Nephron (organoid): ENCODE data around the gene CDH13.
A peak's percentile ranks its signal among the peaks of the same experiment; 100 is the strongest.

ENCODE experiments used
- H3K27ac Mint-ChIP-seq, 3 experiments: 2 replicates each; pipeline ENCODE4 v1.8.0; 2020; ENCODE audit warnings: mixed read lengths in 3 of 3, mild to moderate bottlenecking in 2 of 3, moderate library complexity in 1 of 3
- H3K27me3 Mint-ChIP-seq: 2 replicates; pipeline ENCODE4 v1.8.0; 2021; ENCODE audit warnings: low read depth, mild to moderate bottlenecking, moderate library complexity, mixed read lengths
- H3K36me3 Mint-ChIP-seq: 2 replicates; pipeline ENCODE4 v1.8.0; 2020; ENCODE audit warnings: low read depth, mixed read lengths
- H3K4me1 Mint-ChIP-seq: 2 replicates; pipeline ENCODE4 v1.8.0; 2020; ENCODE audit warnings: mixed read lengths
- H3K4me3 Mint-ChIP-seq, 3 experiments: 2 replicates each; pipeline ENCODE4 v1.8.0; 2020; ENCODE audit warnings: mild to moderate bottlenecking in 3 of 3, mixed read lengths in 3 of 3, moderate library complexity in 2 of 3
- H3K9me3 Mint-ChIP-seq: 2 replicates; pipeline ENCODE4 v1.8.0; 2020; ENCODE audit warnings: mixed read lengths
- TF ChIP-seq, protein P1 (sequence below), 3 experiments: fragments of 200-600 bp; sonication (generic); IDR thresholded peaks; one replicate each; pipeline ENCODE4 v1.5.0; 2021; ENCODE audit warnings: antibody characterized with exemption in 3 of 3; ENCODE audit not compliant: unreplicated experiment in 3 of 3

CDH13 gene

GRCh38 chr16:83603723-83604570 is 977.2 kb downstream of the CDH13 start:
- no peaks in the 10 kb centered on the region for H3K9me3 Mint-ChIP-seq
- TF ChIP-seq, protein P1, sequence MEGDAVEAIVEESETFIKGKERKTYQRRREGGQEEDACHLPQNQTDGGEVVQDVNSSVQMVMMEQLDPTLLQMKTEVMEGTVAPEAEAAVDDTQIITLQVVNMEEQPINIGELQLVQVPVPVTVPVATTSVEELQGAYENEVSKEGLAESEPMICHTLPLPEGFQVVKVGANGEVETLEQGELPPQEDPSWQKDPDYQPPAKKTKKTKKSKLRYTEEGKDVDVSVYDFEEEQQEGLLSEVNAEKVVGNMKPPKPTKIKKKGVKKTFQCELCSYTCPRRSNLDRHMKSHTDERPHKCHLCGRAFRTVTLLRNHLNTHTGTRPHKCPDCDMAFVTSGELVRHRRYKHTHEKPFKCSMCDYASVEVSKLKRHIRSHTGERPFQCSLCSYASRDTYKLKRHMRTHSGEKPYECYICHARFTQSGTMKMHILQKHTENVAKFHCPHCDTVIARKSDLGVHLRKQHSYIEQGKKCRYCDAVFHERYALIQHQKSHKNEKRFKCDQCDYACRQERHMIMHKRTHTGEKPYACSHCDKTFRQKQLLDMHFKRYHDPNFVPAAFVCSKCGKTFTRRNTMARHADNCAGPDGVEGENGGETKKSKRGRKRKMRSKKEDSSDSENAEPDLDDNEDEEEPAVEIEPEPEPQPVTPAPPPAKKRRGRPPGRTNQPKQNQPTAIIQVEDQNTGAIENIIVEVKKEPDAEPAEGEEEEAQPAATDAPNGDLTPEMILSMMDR (IDR thresholded peaks at IDR 0.05; ENCODE audit: unreplicated experiment in 3 of 3), result no peak
- peak overlapping the region in 1 of 3 experiments; percentile 65 for H3K27ac Mint-ChIP-seq

GRCh38 chr16:83606486-83607030 is 979.8 kb downstream of the CDH13 start:
- Mint-ChIP-seq H3K27ac (no peak overlapping the region), H3K4me3 (no peak overlapping the region), H3K36me3 (no peaks in the 10 kb centered on the region), H3K4me1 (no peaks in the 10 kb centered on the region), H3K9me3 (no peaks in the 10 kb centered on the region), H3K27me3 (peaks cover 3% of the 10 kb centered on the region)
- TF ChIP-seq, protein P1 (IDR thresholded peaks at IDR 0.05; ENCODE audit: unreplicated experiment in 3 of 3), result no peak

More at GRCh38 chr16:83603723-83604570, 977.2 kb downstream of the CDH13 start:
- no peaks in the 10 kb centered on the region for H3K4me1 Mint-ChIP-seq
- H3K4me3 Mint-ChIP-seq, result no peak overlapping the region
- H3K36me3 Mint-ChIP-seq, result no peaks in the 10 kb centered on the region
- H3K27me3 Mint-ChIP-seq, result peaks cover 3% of the 10 kb centered on the region

GRCh38 chr16:83609178-83609577 is 982.4 kb downstream of the CDH13 start:
- no peaks in the 10 kb centered on the region for H3K4me1 Mint-ChIP-seq
- H3K9me3 Mint-ChIP-seq, result peaks cover 4% of the 10 kb centered on the region
- H3K4me3 Mint-ChIP-seq, result no peak overlapping the region
- H3K27ac Mint-ChIP-seq, result no peak overlapping the region
- no peaks in the 10 kb centered on the region for H3K36me3 Mint-ChIP-seq
- TF ChIP-seq, protein P1 (IDR thresholded peaks at IDR 0.05; ENCODE audit: unreplicated experiment in 3 of 3), result no peak
- H3K27me3 Mint-ChIP-seq, result peaks cover 3% of the 10 kb centered on the region

DNA sequence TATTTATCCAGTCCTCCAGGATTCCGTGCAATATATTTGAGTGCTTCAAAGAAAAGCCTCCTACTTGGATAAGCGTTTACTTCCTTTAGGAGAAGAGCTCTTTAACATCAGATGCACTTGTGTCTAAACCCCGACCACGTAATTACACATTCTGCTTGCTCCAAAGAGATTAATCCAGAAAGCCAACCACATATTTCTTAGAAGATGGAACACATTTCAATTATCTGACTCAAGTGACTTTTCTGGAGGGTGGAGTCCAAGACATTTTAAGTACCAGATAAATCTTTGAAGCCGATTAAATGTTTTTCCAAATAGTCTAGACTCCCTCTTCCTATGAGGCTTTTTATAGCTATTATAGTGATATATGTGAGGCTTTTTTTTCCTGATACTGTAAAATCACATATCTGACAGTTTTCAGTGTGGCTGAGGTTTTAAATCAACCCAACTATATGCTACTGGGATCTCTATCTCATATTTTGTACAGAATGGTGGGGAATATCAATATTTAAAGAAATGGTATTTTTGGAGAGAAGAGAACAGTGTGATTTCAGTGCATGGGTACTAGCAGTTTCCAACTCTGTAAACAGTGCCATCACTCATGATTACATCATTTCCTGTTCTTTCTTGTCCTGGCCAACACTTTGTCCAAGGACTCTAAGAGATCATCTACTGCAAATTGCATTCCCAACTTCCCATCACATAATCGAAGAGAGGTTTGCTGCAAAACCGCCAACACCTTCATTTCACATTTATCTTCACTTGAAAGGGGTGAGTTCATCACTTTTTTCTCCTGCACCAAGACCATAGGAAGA is 988.6 kb downstream of the CDH13 start:
- no peaks in the 10 kb centered on the region for H3K36me3 Mint-ChIP-seq
- TF ChIP-seq, protein P1 (IDR thresholded peaks at IDR 0.05; ENCODE audit: unreplicated experiment in 3 of 3), result no peak
- H3K27me3 Mint-ChIP-seq, result no peaks in the 10 kb centered on the region
- H3K9me3 Mint-ChIP-seq, result peaks cover 7% of the 10 kb centered on the region
- H3K4me3 Mint-ChIP-seq, result no peak overlapping the region
- H3K4me1 Mint-ChIP-seq, result peaks cover 10% of the 10 kb centered on the region
- H3K27ac Mint-ChIP-seq, result no peak overlapping the region

GRCh38 chr16:83615953-83616350 is 989.2 kb downstream of the CDH13 start:
- Mint-ChIP-seq H3K27ac (no peak overlapping the region), H3K4me3 (no peak overlapping the region), H3K9me3 (peaks cover 7% of the 10 kb centered on the region), H3K27me3 (peaks cover 5% of the 10 kb centered on the region), H3K4me1 (peaks cover 10% of the 10 kb centered on the region), H3K36me3 (no peaks in the 10 kb centered on the region)
- TF ChIP-seq, protein P1 (IDR thresholded peaks at IDR 0.05; ENCODE audit: unreplicated experiment in 3 of 3), result no peak
